Keratinocyte (primary cell): ENCODE data around the gene AZIN2. TPM values are rescaled to one million over a fixed set of nuclear protein-coding genes. Genes with fewer than 3 reads are reported as not detected.

ENCODE experiments used
- DNase-seq: peaks from one replicate; pipeline ENCODE4 v3.0.0-alpha.2; 2011; ENCODE audit warnings: low read depth, missing footprints, low spot score
- FAIRE-seq: peaks from 2 replicates; lab custom pipeline; 2011; peaks lifted over from hg19 to GRCh38; lab: Jason Lieb, UNC
- H2AFZ ChIP-seq: 2 replicates; pipeline ENCODE4 v1.6.0; 2012; ENCODE audit warnings: low read length, control low read depth, inconsistent platforms; ENCODE audit not compliant: control insufficient read depth
- H3K27ac ChIP-seq: 2 replicates; pipeline ENCODE4 v1.5.1; 2011; ENCODE audit warnings: low read length; ENCODE audit not compliant: control insufficient read depth, insufficient read depth
- H3K27me3 ChIP-seq: 3 replicates; pipeline ENCODE4 v1.6.0; 2011; ENCODE audit warnings: low read length; ENCODE audit not compliant: control insufficient read depth, insufficient read depth; ENCODE audit errors: extremely low read depth
- H3K36me3 ChIP-seq, 2 experiments: 2 replicates in 1 of 2; 3 replicates in 1 of 2; pipeline ENCODE4 v1.5.1; 2011; ENCODE audit warnings: low read length in 2 of 2, mild to moderate bottlenecking in 1 of 2; ENCODE audit not compliant: control insufficient read depth in 2 of 2, insufficient read depth in 2 of 2; ENCODE audit errors: extremely low read depth in 1 of 2
- H3K4me1 ChIP-seq: 3 replicates; pipeline ENCODE4 v1.5.1; 2011; ENCODE audit warnings: low read length; ENCODE audit not compliant: control insufficient read depth, insufficient read depth; ENCODE audit errors: extremely low read depth
- H3K4me2 ChIP-seq: 3 replicates; pipeline ENCODE4 v1.6.0; 2011; ENCODE audit warnings: low read depth, low read length; ENCODE audit not compliant: control insufficient read depth, insufficient read depth; ENCODE audit errors: extremely low read depth
- H3K4me3 ChIP-seq, 3 experiments: fragments of 200-600 bp in 1 of 3; sonication (generic) in 1 of 3; 2 replicates in 2 of 3; 3 replicates in 1 of 3; pipeline ENCODE4 v1.5.1; 2011 to 2016; ENCODE audit warnings: low read length in 3 of 3, mild to moderate bottlenecking in 3 of 3, control low read depth in 2 of 3, inconsistent platforms in 1 of 3, low read depth in 1 of 3, mixed read lengths in 1 of 3, mixed run types in 1 of 3, moderate library complexity in 1 of 3; ENCODE audit not compliant: control insufficient read depth in 2 of 3, insufficient read depth in 2 of 3; ENCODE audit errors: extremely low read depth in 1 of 3
- H3K79me2 ChIP-seq: 2 replicates; pipeline ENCODE4 v1.6.0; 2012; ENCODE audit warnings: low read length; ENCODE audit not compliant: control insufficient read depth, insufficient read depth
- H3K9ac ChIP-seq: 3 replicates; pipeline ENCODE4 v1.6.0; 2011; ENCODE audit warnings: low read length; ENCODE audit not compliant: control insufficient read depth, insufficient read depth; ENCODE audit errors: extremely low read depth
- H3K9me1 ChIP-seq: 3 replicates; pipeline ENCODE4 v1.6.0; 2011; ENCODE audit warnings: low read length; ENCODE audit not compliant: control insufficient read depth, insufficient read depth; ENCODE audit errors: extremely low read depth
- H3K9me3 ChIP-seq: 2 replicates; pipeline ENCODE4 v1.5.1; 2012; ENCODE audit warnings: low read depth, low read length; ENCODE audit not compliant: control insufficient read depth
- H4K20me1 ChIP-seq: 3 replicates; pipeline ENCODE4 v1.6.0; 2011; ENCODE audit warnings: low read length; ENCODE audit not compliant: control insufficient read depth, insufficient read depth; ENCODE audit errors: extremely low read depth
- EZH2 ChIP-seq: IDR thresholded peaks from one replicate; pipeline ENCODE4 v1.6.1; 2012; ENCODE audit warnings: inconsistent platforms, mild to moderate bottlenecking, low read length, moderate library complexity
- dilution Hi-C: fragments of 300-500 bp; cut with MboI; formaldehyde crosslinking; loops from one replicate; pipeline ENCODE4 v1.7.0; 2020; ENCODE audit warnings: low sequenced_read_pairs; ENCODE audit not compliant: extremely low pct_ligation_motif_present
- polyA plus RNA-seq, 5 experiments: library from polyadenylated mRNA; depleted of rRNA in 3 of 5; stranded (reverse) in 3 of 5; stranded (forward) in 1 of 5; unstranded in 1 of 5; fragments of >200 nt; gene quantifications; 1 replicate in 1 of 5; 2 replicates in 3 of 5; 3 replicates in 1 of 5; pipeline versions ENCODE4 v1.2.1 to v1.2.3, GENCODE V29; 2011 to 2012; ENCODE audit warnings: missing spikeins in 2 of 5, low read depth in 1 of 5, low replicate concordance in 1 of 5
- TF ChIP-seq, protein P1 (sequence below), 3 experiments: IDR thresholded peaks in 1 of 3; conservative IDR thresholded peaks in 1 of 3; optimal IDR thresholded peaks in 1 of 3; 2 replicates in 2 of 3; 3 replicates in 1 of 3; pipeline versions ENCODE3 to v1.5.1; 2011; ENCODE audit warnings: low read length in 3 of 3, mild to moderate bottlenecking in 3 of 3, moderate library complexity in 2 of 3, control low read depth in 1 of 3, inconsistent platforms in 1 of 3; ENCODE audit not compliant: insufficient read depth in 2 of 3; ENCODE audit errors: extremely low read depth in 1 of 3

AZIN2 gene
- polyA plus RNA-seq, 1 donor (not counting 4 experiments of a cell fraction or from before 2014, with no cell fraction given), result 6.7 TPM

- H3K4me2 ChIP-seq, result no peak overlapping the region
- no peak overlapping the region for H3K27ac ChIP-seq
- no peaks in the 10 kb centered on the region for H3K27me3 ChIP-seq
- H3K4me1 ChIP-seq, result peaks cover 3% of the 10 kb centered on the region
- TF ChIP-seq, protein P1, sequence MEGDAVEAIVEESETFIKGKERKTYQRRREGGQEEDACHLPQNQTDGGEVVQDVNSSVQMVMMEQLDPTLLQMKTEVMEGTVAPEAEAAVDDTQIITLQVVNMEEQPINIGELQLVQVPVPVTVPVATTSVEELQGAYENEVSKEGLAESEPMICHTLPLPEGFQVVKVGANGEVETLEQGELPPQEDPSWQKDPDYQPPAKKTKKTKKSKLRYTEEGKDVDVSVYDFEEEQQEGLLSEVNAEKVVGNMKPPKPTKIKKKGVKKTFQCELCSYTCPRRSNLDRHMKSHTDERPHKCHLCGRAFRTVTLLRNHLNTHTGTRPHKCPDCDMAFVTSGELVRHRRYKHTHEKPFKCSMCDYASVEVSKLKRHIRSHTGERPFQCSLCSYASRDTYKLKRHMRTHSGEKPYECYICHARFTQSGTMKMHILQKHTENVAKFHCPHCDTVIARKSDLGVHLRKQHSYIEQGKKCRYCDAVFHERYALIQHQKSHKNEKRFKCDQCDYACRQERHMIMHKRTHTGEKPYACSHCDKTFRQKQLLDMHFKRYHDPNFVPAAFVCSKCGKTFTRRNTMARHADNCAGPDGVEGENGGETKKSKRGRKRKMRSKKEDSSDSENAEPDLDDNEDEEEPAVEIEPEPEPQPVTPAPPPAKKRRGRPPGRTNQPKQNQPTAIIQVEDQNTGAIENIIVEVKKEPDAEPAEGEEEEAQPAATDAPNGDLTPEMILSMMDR (optimal IDR thresholded peaks at IDR 0.05 in 1 of 3, IDR thresholded peaks at IDR 0.05 in 1 of 3, conservative IDR thresholded peaks at IDR 0.05 in 1 of 3; ENCODE audit: extremely low read depth in 1 of 3, insufficient read depth in 2 of 3, low read length in 3 of 3), result peak; percentile 73 to 86 (median 83)
- no peak for TF ChIP-seq EZH2
- DNase-seq (no peak), FAIRE-seq (no peak)
- dilution Hi-C loops, result no loop called here
- peaks cover 0 to 3% of the 10 kb centered on the region in 2 experiments for H3K36me3 ChIP-seq
- H3K9ac ChIP-seq, result no peak overlapping the region
- H3K79me2 ChIP-seq, result no peaks in the 10 kb centered on the region
- no peak overlapping the region for H2AFZ ChIP-seq
- H4K20me1 ChIP-seq, result no peaks in the 10 kb centered on the region
- no peaks in the 10 kb centered on the region for H3K9me1 ChIP-seq
- no peaks in the 10 kb centered on the region for H3K9me3 ChIP-seq
- H3K4me3 ChIP-seq, result no peak overlapping the region
Observed at GRCh38 chr1:33086384-33086850, 5.5 kb downstream of the AZIN2 start.

DNA sequence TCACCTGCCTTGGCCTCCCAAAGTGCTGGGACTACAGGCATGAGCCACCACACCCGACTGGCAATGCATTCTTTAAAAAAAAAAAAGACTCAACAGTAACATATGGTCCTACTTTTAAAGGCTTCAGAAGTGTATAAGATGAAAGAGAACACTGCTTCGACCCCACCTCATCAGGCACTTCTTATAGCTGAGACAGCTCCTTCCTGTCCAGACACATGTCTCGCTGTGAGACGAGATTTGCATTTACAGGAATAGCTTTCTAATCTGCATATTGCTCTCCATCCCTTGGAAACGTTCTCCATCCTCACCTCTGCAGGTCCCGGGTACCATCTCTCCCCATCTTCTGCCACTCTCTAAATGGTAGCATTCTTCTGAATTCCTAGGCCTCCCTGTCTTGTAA lies 6.7 kb downstream of the AZIN2 start:
- Histone ChIP-seq H3K9ac (no peak overlapping the region), H3K79me2 (no peaks in the 10 kb centered on the region), H3K9me1 (no peaks in the 10 kb centered on the region), H3K4me1 (no peaks in the 10 kb centered on the region), H2AFZ (no peak overlapping the region), H3K36me3 (peaks cover 0 to 3% of the 10 kb centered on the region in 2 experiments), H3K9me3 (no peaks in the 10 kb centered on the region), H3K4me2 (no peak overlapping the region), H4K20me1 (no peaks in the 10 kb centered on the region), H3K27me3 (no peaks in the 10 kb centered on the region), H3K27ac (no peak overlapping the region), H3K4me3 (no peak overlapping the region)
- dilution Hi-C loops, result no loop called here
- no peak for DNase-seq
- TF ChIP-seq, protein P1 (optimal IDR thresholded peaks at IDR 0.05 in 1 of 3, IDR thresholded peaks at IDR 0.05 in 1 of 3, conservative IDR thresholded peaks at IDR 0.05 in 1 of 3; ENCODE audit: extremely low read depth in 1 of 3, insufficient read depth in 2 of 3, low read length in 3 of 3), result no peak
- TF ChIP-seq EZH2, result no peak
- FAIRE-seq, result no peak
